HG03095 (cell line): ENCODE data around the gene DES.

ENCODE experiments used
- ATAC-seq: cut with Tn5 transposase; IDR thresholded peaks from one replicate; pipeline ENCODE4 v1.9.1; 2021; ENCODE audit warnings: moderate library complexity; ENCODE audit not compliant: unreplicated experiment

Gene DES

DNA sequence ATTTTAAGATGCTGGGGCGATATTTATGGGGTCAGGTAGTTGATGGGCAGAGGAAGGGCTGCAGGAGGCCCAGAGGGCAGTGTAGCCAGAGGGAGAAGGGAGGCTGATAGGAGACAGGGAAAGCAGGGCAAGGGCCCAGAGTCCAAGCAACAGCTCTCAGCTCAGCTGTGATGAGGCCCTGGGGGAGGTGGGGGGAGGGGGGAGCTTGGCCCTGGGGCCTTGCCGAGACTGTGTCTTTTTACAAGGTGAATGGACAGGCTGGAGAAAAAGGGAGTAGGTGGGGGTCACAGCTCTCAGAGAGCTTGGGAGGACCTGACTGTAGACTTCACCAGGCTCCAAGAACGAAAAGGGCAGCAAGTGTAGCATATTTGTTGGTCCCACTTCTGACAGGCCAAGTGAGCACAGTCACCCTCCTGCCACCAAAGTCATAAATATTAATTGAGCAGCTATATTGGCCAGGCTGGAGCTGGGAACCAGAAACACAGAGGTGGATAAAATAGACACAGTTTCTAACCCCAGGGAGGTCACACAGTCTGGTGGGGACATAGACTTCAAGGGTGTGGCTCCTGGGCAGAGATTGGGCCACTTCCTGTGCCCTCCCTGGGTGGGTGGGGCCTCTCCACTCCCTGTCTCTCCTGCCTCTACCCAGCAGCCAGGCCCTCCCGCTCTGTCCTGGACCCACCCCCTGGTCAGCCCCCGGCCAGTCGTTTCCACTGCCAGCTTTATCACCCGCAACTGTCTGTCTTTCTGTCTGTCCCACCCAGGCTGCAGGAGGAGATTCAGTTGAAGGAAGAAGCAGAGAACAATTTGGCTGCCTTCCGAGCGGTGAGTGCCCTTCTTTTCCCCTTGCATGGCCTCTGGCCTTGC lies 1.4 kb downstream of the DES start:
- no peak for ATAC-seq

DNA sequence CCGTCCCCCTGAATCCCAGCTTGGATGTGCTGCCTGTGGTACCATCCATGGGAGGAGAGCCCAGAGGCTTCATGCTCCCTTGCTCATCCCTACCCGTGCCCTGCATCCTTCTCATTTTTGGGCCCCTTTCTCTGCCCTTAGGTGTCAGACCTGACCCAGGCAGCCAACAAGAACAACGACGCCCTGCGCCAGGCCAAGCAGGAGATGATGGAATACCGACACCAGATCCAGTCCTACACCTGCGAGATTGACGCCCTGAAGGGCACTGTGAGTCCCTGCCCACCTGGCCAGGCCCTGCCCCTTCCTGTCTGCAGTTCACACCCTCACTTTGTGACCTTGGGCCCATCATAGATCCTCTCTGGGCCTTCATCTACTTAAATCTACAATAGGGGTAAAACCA lies 2.5 kb downstream of the DES start:
- no peak for ATAC-seq

DNA sequence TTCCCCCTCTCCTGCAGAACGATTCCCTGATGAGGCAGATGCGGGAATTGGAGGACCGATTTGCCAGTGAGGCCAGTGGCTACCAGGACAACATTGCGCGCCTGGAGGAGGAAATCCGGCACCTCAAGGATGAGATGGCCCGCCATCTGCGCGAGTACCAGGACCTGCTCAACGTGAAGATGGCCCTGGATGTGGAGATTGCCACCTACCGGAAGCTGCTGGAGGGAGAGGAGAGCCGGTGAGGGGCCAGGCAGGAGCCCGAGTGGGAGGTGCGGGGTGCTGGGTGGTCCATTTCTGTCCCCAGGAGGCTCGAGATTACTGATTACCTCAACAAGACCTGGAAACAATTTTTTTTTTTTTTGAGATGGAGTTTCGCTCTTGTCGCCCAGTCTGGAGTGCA lies 3.1 kb downstream of the DES start:
- no peak for ATAC-seq

DNA sequence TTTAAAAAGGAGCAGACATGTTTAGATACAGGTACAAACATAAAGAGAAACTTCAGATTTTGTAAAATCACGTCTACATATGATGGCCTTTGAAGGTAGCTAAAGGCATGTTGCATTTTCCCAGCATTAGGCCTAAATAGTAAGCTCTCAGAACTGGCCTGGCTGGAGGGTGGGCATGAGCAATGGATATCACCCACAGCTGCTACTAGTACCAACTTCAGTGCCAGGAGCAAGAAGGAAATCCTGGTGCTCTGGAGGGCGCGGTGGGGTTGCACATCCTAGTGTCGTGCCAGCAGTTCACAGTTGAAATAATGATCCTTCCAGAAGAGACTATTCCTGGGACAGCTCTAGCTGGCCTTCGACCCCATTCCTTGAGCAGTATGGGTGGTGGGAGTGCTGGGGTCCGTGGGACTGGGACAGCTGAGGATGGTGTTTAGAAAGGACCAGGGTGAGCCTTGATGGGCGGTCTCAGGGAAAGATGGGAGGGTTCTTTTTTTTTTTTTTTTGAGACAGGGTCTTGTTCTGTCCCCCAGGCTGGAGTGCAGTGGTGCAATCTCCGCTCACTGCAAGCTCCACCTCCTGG lies 4.9 kb downstream of the DES start:
- no peak for ATAC-seq

DNA sequence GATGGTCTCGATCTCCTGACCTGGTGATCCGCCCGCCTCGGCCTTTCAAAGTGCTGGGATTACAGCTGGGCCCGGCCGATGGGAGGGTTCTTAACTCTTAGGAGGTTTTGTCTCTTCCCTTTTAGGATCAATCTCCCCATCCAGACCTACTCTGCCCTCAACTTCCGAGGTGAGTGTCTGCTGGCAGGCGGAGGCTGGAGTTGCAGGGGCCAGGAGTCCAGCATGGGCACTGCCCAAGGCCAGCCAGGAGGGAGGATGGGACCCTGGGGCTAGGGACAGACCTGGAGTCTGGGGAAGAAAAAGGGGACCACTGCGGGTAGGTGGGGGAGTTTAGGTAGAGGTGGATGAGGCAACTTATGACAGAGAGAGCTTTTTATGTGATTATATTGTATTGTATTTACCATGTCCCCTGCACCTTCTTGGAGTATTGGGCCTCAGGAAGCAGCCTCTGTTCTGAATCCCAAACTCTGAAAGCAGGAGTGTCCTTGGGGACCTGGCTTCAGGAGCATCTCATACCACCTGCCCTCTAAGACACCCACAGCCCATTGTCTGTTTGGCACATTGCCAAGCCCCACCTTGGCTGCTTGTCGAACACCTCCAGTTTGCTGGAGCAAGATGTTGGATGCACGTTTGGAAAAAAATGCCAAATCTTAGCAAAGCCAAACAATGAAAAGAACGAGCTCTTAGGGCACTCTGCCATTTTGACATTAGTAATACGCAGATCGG lies 5.6 kb downstream of the DES start:
- no peak for ATAC-seq

DNA sequence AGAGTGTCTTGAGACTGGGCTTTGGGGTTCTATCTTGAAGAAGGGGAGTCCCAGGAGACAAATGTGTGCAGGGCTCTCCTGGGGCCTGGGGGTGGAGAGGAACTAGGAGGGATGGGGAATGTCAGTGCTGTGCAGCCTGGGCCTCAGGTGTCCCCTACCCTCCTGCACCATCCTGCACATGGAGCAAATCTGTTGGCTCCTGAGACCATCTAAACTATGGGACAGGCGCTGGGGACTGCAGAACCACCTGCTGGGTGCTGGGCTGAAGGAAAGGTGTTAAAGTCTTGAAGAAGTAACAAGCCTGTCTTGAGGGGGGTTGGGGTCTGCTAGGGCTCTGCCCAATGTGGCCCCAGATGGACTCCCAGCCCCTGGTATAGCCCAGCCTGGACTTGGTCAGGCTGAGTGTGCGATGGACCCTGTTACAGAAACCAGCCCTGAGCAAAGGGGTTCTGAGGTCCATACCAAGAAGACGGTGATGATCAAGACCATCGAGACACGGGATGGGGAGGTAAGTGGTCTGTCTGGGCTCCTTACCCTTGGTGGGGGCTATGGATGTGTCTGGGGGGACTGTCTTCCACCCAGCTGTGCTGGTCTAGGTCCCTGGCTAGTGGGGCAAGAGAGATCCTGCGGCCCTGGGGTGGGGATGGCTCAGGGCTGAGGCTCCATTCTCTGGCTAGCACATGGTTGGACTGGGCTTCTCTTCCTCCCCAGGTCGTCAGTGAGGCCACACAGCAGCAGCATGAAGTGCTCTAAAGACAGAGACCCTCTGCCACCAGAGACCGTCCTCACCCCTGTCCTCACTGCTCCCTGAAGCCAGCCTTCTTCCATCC lies 7.3 kb downstream of the DES start:
- ATAC-seq: no peak

DNA sequence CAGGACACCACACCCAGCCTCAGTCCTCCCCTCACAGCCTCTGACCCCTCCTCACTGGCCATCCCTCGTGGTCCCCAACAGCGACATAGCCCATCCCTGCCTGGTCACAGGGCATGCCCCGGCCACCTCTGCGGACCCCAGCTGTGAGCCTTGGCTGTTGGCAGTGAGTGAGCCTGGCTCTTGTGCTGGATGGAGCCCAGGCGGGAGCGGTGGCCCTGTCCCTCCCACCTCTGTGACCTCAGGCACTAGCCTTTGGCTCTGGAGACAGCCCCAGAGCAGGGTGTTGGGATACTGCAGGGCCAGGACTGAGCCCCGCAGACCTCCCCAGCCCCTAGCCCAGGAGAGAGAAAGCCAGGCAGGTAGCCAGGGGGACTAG lies 7.9 kb downstream of the DES start:
- no peak for ATAC-seq

DNA sequence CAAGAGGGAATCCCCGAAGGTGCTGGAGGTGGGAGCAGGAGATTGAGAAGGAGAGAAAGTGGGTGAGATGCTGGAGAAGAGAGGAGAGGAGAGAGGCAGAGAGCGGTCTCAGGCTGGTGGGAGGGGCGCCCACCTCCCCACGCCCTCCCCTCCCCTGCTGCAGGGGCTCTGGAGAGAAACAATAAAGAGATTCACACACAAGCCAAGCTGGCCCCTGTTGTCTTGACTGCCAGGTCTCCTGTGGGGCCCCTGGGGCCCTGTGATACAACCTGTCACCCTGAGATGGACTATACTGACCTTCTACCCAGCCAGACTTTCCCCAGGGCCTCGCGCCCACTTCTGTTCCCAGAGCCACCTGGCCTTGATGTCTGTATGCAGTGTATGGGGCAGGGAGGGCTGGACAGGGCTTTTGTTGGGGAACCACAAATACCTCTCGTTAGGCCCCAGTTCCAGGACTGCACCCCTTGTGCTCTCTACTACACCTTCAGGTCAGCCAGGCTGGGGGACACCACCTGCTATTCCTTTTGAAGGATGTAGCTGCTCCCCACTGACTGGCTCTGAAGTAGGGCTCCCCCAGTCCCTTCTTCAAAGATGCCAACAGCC lies 8.5 kb downstream of the DES start:
- ATAC-seq: no peak

DNA sequence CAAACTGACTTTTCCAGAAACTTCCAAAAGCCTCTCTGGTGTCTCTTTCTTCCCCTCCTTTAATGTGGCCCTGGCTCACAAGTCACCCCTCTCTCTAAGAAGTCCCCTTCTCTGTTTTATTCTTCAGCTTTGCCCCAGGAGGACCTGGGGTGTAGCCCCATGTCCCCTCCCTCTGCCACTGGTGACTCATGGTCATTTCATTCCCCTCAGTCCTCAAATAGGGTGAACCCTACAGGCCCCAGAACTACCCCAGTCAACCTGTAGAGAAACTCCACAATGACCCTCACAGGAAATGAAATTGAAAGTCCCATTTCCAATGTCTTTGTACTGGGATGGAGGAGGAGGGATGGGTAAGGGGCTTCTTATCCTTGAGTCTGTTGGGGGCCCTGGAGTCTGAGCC lies 10.3 kb downstream of the DES start:
- no peak for ATAC-seq

DNA sequence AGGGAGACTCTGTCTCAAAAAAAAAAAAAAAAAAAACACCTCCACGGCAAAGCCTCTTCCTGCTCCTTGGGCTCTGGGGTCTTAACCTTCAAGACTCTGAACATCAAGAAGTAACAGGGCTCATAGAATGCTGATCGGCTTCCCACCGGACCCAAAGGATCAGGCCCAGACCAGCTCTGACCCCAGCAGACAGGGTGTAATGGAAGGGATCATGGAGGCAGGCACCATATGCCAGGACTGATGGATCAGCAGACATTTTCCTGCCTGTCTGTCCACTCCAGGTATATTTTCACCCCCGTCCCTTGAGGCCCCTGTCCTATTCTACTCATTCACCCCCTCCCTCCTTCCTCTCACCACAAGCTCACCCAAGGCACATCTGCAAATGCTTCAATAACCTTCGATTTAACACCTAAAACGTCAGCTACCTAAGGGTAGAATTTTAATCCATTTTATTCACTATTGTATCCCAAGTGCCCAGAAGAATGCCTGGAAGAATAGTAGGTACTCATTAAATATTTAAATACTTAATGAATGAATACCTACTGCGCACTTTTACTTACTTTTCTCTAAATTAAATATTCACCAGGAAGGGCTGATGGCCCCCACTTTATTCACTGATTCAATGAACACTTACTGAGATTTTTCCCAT lies 11.9 kb downstream of the DES start:
- no peak for ATAC-seq

DNA sequence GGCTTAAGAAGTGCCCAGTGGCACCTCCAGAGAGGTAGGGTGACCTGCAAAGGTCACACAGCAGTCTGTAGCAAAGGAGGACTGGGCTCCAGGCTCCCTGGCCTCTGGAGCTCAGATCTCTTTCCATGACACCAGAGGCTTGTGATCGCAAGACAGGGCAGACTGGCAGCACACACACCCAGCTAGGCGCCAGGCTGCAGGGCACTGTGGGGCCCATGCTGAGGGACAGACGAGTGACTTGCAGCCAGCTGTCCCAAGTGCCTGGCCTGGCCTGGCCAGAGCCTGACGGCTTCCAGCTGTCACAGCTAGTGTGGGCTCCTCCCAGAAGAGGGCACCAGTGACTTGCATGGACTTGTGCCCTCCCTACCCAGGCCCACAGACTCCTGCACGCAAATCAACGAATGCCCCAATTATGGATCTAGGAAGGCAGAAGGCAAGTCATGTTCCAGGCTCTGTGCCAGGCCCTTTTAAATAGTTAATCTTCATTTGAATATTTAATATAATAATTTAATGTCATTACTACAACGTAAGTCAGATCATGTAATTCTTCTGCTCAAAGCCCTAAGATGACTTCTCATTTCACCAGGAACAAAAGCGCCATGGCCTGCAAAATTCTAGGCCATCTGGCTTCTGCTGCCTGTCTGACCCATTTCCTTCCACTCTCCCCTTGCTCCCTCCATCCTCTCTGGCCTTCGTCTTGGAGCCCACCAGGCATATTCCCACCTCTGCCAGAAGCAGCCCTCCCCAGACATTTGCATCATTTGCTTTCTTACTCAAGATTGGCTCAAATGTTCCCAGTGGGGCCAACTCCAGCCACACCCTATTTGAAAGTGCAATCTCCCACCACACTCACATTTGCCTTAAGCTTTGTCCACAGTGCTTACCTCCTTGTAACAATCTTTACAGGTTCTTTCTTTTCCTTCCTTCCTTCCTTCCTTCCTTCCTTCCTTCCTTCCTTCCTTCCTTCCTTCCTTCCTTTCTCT lies 12.7 kb downstream of the DES start:
- ATAC-seq: no peak

DNA sequence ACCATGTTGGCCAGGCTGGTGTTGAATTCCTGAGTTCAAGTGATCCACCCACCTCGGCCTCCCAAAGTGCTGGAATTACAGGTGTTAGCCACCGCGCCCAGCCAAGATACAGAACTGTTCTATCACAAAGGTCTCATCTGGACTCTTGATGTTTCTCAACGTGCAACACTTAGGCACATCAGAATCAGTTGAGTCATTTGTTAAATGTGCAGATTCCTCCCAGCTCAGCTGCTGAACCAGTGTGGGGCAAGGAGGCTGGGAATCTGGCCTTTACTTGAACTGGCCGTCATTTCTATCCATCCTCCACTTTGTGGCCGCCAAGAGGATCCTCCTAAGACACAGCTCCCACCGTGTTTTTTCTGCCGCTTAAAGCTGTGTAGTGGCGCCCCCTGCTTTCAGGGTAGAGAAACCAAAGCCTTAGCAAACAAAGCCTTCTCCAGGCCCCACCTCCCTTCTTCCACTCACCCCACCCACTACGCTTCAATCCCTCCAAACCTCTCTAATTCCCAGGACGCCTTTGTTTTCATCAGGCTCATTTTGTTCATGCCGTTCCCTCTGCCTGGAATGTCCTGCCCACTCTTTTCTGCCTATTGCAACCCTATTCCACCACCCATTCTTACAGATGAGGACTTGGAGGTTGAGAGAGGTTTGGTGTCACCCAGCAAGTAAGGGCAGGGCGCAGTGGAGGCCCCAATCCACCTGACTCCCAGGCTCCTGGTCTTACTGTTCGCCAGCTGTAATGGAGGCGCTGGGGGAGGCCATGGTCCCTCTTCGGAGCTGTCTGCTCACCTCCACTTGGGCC lies 15.7 kb downstream of the DES start:
- ATAC-seq: no peak

DNA sequence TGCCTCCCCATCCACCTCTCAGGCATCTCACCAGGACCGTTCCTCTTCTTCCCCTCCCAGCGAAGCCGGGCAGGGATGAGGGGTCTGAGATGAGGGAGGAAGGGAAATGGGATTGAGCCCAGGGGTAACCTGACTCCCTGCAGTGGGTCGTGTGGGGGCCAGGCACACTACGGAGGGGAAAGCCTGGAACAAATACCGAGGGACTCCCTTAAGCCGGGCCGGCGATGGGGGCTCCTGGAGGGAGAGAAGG lies 16.2 kb downstream of the DES start:
- no peak for ATAC-seq

DNA sequence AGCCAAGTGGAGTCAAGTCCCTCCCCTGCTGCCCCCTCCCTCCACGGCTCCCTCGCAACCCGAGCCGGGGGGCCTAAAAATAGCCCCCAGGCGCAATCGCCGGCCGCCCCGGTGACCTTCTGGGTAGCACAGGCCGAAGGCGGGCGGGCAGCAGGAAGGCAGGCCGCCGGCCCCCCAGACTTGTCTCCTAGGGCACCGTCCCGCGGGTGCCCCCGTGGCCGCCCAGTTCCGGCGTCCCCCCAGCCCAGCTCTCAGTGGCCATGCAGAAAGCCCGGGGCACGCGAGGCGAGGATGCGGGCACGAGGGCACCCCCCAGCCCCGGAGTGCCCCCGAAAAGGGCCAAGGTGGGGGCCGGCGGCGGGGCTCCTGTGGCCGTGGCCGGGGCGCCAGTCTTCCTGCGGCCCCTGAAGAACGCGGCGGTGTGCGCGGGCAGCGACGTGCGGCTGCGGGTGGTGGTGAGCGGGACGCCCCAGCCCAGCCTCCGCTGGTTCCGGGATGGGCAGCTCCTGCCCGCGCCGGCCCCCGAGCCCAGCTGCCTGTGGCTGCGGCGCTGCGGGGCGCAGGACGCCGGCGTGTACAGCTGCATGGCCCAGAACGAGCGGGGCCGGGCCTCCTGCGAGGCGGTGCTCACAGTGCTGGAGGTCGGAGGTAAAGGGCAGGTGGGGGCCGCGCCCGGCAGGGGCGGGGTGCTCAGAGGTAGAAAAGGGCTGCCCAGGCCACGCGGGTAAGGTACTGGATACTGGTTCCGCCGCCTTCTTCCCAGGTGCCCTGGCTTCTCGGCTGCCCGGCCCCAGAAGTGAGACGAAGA lies 16.7 kb downstream of the DES start, which contains the start of gene SPEG:
Gene SPEG (plus strand): TSS at position 126 of the 808 bp plus-strand sequence. CDS start 135 bp downstream, at position 261.
- no peak for ATAC-seq

DNA sequence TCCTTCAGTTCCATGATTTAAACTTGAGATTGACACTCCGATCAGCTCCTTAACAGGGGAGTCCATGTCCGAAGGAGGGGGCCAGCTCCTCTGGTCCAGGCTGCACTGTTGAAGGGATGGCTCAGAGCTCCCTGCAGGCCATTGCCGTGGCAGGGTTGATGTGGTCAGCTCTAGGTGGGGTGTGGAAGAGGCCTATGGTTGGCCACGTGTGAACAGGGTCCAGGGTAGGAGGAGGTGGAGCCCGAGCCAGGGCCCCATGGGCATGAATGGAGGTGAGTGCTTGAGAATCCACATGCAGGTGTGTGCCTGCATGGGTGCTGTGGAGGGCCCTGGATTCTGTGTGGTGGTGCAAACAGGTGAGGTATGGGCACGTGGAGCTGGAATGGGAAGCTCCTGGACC lies 17.5 kb downstream of the DES start:
- no peak for ATAC-seq

DNA sequence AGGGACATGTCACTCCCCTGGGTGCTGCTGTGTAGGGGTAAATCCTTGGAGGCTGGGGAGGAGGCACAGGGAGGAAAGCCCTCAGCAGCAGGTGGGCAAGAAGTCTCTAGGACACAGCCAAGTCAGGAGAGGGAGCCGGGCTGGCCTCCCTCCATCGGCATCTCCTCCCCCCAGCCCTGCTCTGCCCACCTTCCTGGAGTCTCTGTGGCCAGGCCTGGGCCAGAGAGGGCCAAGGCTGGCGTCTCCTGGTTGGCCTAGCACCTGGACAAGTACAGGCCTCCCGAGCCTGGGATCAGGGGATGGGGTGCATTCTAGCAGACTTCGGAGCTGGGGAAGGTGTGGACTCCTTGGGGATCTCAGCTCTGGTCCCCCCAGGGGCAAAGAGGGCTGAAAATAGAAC lies 18.3 kb downstream of the DES start:
- ATAC-seq: no peak

DNA sequence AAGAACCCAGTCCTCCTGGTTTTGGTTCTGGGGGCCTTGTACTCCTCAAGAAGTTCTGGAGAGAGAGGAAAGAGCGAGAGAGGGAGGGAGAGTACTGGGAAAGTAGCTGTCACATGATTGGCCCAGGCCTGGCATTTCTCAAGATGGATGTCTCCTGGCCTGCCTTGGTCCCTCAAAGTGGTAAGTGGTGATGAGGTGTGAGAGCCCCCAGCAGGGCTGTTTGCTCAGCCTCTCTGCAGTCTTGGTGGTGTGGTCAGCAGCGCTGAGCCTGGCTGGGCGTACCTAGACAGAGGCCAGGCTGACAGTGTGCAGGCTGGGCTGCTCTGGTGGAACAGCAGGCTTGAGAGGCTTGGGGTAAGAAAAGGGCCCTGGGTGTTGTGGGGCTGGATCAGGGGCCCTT lies 19.0 kb downstream of the DES start:
- ATAC-seq: no peak
